AG09319 (cell line): ENCODE data around the gene SCAPER.
"Not testable (repeated sequence)": the region's sequence is repeated elsewhere in the genome, so short reads cannot be mapped to it uniquely, and the experiment has no call there.

Experiments
- DNase-seq: peaks from one replicate; pipeline ENCODE4 v3.0.0-alpha.2; 2010; ENCODE audit warnings: low read depth; ENCODE audit errors: extremely low read depth
- CTCF ChIP-seq: IDR thresholded peaks from 2 replicates; pipeline ENCODE4 v1.5.1; 2011; ENCODE audit warnings: low read depth, mild to moderate bottlenecking, inconsistent platforms, low read length, moderate library complexity

SCAPER gene

GRCh38 chr15:76905855-76906254 lies 715 bp upstream of the SCAPER start:
- DNase-seq: no peak
- TF ChIP-seq CTCF: no peak

- no peak for TF ChIP-seq CTCF
- no peak for DNase-seq
These were observed 603 bp downstream of the SCAPER start for GRCh38 chr15:76904461-76905012.

GRCh38 chr15:76903251-76903681 lies 1.9 kb downstream of the SCAPER start:
- peak; percentile 23 for DNase-seq
- peak; percentile 29 for TF ChIP-seq CTCF

- TF ChIP-seq CTCF: no peak
- no peak for DNase-seq
These were observed 3.2 kb downstream of the SCAPER start for GRCh38 chr15:76901965-76902364.

- not testable (repeated sequence) for DNase-seq
These were observed 5.2 kb downstream of the SCAPER start for GRCh38 chr15:76899931-76900310.

- DNase-seq: not testable (repeated sequence)
These were observed 5.8 kb downstream of the SCAPER start for GRCh38 chr15:76899176-76899930.

GRCh38 chr15:76898102-76898501 lies 7.0 kb downstream of the SCAPER start:
- TF ChIP-seq CTCF: no peak
- DNase-seq: no peak

- TF ChIP-seq CTCF: no peak
- DNase-seq: no peak
These were observed 11.0 kb downstream of the SCAPER start for GRCh38 chr15:76894174-76894573.

- not testable (repeated sequence) for DNase-seq
These were observed 12.3 kb downstream of the SCAPER start for GRCh38 chr15:76892836-76893235.

- DNase-seq: not testable (repeated sequence)
These were observed 17.6 kb downstream of the SCAPER start for GRCh38 chr15:76887280-76888141.
